ENCODE measurements around the gene TANC1.

DNA sequence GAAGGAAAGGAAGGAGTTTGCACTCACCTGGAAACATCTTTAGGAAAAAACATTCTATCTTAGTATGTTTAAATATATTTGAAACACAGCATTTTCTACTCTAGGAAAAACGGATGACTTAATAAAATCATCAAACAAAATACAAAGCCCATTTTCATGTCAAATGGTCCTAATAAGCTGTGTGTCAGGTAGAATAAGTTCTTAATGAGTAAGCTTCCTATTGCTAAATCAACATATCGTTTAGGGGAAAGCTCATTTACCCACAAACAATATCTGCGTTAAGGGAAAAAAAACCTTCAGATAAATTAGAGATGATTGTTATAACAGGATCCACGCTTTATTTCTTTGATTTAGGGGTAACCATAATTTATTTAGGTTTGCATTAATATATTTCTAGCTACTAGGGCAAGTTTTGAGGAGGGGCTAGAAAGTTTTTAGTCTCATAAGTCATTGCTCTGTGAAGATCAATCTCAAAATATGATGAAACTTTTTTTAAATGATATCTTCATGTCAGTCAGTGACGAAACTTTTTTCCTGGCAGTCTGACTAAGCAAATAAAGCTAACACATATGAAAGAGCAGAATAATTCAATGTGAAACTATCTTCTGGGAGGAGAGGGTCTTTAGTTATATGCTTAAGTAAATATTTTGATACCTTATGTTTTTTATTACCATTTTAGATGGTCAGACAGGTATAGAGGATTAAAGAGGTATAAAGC lies 170.9 kb downstream of the TANC1 start:
- TF ChIP-seq, protein P1, sequence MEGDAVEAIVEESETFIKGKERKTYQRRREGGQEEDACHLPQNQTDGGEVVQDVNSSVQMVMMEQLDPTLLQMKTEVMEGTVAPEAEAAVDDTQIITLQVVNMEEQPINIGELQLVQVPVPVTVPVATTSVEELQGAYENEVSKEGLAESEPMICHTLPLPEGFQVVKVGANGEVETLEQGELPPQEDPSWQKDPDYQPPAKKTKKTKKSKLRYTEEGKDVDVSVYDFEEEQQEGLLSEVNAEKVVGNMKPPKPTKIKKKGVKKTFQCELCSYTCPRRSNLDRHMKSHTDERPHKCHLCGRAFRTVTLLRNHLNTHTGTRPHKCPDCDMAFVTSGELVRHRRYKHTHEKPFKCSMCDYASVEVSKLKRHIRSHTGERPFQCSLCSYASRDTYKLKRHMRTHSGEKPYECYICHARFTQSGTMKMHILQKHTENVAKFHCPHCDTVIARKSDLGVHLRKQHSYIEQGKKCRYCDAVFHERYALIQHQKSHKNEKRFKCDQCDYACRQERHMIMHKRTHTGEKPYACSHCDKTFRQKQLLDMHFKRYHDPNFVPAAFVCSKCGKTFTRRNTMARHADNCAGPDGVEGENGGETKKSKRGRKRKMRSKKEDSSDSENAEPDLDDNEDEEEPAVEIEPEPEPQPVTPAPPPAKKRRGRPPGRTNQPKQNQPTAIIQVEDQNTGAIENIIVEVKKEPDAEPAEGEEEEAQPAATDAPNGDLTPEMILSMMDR (IDR thresholded peaks at IDR 0.05), result no peak
- no peak for TF ChIP-seq ZFX (IDR thresholded peaks at IDR 0.05; ENCODE audit: borderline replicate concordance)
